HTERT RPE-1 (cell line): ENCODE measurements around the gene DDR1.

Experiments
- in situ Hi-C: fragments of 300-500 bp; cut with MboI; formaldehyde crosslinking; loops from 4 replicates; pipeline ENCODE4 v1.14.3; 2020; ENCODE audit warnings: low sequenced_read_pairs

Gene DDR1

DNA sequence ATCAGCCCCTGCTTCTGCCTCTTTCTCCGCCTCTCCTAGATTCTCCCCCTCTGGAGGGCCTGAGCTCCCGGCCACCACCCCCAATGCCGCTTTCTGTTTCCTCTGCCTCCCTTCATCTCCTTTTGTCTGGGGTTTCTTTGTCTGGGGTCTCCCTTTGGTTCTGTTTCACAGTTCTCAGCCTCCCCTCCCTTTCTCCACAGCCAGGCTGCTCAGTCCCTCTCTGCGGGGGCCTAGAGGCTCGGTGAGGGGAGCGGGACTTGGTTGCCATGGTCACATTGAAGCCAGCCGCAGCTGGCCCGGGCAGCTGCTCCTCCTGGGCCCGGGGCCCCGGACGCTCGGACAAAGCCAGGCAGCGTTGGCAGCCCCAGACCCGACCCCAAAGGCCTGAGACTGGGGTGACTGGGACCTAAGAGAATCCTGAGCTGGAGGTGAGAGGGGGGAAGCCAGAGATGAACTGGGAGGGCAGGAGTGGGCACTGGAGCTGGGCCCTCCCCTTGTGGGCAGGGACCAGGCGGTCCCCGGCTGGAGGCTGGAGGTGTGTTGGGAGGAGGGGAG, 3.5 kb upstream of the DDR1 start:
- in situ Hi-C loops = no loop called here

DNA sequence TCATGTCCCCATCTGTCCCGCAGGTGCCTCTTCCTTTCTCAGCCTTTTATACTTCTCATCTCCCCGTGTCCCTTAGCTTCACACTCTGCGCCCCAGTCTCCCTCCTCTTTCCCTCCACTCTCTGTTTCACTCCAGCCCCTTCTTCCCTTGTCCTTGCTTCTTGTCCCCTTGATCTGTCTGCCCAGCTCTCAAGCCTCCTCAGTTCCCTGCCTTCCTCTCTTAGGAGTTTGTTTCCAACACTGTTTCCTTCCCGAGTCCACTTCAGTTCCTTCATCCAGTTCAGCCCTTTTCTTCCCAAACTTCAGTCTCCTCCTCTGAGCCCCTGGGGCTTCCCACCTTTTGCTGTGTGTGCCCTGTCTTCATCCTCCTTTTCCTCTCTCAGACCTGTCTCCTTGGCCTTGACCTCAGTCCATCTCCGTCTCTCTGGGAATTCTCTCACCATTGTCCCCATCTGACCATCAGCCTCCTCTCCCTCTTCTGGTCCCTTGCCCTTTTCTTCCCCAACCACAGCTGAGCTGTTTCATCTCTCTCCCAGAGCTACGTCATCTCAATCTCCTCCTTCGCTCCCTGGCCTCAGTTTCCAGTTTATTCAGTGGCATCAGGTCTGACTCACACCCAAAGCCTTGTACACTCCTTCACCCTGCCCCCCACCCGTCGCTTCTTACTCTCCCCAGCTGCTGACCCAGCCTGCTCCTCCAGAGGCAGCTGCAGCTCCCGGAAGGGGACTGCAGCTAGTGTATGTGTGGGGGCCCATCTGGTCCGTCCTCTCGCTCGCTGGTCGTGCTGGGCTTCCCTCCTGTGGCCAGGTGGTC, 2.7 kb upstream of the DDR1 start:
- in situ Hi-C loops = no loop called here

DNA sequence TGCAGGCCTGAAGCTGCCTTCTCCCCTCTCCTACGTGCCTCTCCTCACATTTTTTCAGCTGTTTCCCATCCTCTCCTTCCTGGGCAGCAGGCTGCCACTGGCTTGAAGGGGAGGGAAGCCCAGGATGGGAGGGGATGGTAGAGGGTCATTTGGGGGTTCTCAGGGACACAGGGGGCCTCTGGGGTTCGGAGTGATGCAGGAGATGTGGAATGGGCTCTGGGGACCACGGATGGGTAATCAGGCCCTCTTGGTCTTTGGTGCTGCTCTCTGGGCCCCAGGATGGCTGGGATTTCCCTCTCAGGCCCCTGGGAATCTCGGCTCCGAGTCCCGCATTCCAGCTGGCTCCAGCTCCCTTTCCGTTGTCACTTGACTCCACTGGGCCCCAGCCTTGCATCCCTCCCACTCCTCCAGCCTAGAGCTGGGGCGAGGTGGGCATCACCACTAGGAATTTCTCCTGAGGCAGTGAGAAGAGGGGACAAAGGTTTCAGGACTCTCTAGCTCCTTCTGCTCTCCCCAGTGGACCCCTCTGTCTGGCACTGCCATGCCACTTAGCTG, 2.0 kb upstream of the DDR1 start:
- in situ Hi-C loops = no loop called here

DNA sequence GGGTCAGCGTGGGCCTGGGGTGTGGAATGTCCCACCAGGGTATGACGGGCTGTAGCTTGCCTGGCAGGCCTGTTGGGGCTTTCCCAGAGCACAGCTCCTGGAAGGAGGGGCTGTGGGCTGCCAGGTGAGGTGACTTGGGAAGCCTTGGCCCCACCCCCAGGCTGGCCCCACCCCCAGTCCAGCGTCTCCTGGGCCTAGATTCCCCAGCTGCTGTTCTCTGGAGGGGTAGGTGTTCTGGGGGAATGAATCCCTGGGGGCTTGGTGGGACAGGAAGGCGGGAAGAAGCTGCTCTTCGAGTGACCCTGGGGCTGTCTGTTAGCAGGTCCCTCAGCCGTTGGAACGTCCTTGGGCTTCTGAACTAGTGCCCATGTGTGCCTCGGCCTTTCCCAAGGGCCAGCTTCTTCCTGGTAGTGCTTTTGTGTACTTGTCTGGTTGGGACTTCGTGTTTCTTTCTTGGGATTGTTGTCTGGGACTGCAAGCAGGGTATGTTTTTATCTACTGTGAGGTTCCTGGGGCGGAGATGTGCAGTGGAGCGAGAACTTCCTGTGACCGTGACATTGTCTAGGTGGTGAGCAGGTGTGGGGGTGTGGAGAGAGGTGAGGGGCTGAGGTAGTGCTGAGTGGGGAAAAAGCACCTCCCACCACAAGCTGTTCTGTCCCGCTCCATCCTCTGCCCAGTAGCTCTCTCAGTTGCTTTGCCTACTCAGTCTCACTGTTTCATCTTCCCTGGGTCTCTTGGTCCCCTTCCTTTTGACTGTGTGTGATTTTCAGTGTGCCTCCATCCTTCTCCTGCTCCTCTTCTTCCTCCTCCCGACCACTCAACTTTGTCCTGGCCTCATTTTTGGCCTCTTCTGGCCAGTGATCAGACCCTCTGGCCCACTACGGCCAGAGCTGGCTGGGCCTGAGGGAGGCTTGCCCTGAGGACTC, 1.3 kb upstream of the DDR1 start:
- in situ Hi-C loops = no loop called here

DNA sequence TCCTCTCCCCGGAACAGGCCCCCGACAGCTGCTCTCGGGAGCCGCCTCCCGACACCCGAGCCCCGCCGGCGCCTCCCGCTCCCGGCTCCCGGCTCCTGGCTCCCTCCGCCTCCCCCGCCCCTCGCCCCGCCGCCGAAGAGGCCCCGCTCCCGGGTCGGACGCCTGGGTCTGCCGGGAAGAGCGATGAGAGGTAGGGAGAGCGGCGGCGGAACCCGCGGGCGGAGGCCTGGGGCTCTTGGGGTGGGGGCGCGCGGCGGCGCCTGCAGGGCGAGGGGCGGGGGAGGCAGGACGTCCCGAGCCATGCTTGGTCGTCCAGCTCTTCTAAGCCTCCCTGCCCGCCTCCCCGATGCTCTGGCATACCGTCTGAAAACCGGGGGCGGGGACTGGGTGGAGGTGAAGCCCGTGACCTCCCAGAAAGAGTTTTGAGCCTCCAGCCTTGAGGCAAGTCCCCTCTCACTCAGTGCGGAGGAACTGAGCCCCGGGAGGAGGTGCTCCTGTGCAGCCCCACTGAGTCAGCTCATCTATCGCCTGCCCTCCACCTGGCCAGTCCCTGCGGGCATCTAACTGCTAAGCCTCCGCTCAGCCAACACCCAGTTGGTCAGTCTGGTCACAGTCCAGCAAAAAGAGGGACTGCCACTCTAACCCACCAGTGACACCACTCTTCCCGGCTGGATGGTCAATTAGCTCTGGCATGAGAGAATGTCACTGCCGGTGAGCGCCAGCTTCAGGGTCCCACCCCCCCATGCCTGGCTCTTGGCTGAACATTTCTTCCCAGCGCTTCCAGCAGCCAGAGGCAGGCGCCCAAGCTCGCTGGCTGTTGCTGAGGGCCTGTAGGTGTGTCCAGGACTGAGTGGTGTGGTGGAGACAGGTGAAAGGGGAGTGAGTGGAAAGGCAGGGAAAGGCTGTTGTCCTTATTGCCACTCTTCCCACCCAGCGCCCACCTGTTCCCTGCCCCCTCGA, 482 bp downstream of the DDR1 start:
- in situ Hi-C loops = no loop called here

DNA sequence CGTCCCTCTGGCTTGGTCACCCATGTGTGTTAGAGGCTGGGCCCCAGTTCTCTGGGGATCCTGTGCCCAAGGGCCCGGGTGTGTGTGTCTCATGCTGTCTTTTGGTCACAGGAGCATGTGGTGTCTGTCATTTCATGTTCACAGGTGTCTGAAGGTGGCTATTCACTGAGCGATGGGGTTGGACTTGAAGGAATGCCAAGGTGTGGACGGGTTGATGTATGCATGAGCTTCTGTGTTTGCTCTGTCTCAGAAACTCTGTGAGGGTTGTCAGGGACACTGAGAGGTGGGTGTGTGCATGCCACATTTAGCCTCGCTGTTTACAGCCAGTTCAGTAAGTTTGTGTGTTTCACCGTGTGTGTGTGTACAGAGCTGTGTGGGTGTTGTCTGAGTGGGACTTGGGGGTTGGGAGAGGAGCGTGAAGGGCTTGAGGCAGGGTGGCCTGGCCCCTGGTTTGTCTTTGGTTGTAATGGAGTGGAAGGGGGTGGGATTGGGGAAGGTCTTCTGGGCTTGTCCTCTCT, 1.2 kb downstream of the DDR1 start:
- in situ Hi-C loops = no loop called here

DNA sequence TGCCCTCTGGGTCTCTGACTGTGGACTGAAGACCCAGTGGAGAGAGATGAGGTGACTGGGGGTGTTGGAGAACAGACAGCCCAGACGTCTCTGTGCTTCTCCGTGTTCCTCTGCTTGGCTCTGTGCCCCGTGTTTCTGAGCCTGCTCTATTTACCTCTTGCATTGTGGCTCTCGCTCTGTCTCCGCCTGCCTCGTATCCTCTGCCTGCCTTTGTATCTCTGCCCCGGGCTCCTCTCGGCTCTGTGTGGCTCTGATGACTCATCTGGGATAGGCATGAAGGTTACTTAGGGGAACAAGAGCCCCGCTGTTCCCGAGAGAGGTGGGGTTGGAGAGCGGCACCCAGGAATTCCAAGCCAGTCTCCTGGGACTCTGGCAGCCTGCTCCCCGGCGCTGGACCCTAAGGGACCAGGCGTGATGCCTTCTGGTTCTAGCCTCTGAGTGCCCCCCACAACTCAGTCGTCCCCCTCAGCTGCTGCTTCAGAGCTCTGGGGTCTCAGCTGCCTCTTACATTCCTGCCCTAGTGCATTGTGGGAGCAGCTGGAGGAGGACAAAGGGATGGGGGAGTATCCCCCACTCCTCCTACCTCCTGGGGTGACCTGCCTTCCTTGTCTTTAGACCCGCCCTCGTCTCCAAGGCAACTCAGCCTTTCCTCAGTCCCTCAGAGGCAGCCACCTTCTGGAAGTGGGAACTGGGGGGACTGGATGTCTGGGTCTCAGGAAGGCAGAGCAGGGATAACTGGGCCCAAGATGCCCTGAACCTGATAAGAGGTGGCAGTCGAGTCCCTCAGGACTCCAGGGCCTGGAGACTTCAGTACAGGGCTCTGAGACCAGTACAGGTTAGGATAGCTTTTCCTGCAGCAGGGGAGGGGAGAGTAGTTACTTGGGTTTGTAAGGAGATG, 1.9 kb downstream of the DDR1 start:
- in situ Hi-C loops = no loop called here

DNA sequence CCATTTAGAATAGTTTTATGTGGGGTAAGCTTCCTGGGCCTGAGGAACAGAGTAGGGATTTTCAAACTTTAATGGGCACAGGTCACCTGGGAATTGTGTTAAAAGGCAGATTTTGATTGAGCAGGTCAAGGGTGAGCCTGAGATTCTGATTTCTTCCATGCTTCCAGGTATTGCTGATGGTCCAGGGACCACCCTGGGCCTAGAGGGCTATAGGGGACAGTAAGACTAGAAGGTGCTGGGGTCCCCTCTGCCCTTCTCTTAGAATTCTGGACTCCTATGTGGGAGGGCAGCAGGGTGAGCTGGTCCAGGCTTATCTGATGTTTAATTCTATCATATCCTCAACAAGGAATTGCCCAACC, 2.6 kb downstream of the DDR1 start:
- in situ Hi-C loops = no loop called here

DNA sequence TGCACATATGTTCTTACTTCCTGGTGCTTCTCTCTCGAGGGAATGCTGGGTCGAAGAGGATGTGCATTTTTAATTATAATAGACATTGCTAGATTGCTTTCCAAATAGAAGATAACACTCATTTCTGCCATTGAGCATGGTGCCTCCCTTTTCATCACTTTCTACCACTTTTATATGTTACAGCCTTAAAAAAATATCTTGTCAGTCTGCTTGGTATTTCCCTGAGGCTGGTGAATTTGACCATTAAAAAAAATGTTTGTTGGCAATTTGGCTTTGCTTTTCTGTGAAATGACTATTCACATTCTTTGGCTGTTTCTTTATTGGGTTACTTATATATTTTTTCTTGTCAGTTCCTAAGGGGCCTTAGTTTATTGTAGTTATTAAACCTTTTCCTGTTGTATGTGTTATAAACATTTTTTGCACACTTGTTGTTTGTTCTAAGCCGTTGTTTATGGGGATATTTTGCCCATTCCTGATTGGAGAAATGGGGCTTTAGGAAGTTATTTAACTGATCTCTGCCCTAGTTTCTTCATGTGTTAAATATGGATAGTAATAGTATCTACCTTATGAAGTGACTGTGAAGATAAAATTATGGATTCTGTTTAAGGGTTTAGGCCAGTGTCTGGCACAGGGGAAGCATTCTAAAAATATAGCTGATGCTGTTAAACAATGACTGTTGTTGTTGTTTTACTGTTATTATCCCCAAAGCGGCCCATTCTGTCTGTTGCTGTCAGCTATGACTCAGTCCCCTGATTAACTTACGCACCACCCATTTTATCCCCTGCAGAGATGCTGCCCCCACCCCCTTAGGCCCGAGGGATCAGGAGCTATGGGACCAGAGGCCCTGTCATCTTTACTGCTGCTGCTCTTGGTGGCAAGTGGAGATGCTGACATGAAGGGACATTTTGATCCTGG, 3.8 kb downstream of the DDR1 start:
- in situ Hi-C loops = no loop called here

DNA sequence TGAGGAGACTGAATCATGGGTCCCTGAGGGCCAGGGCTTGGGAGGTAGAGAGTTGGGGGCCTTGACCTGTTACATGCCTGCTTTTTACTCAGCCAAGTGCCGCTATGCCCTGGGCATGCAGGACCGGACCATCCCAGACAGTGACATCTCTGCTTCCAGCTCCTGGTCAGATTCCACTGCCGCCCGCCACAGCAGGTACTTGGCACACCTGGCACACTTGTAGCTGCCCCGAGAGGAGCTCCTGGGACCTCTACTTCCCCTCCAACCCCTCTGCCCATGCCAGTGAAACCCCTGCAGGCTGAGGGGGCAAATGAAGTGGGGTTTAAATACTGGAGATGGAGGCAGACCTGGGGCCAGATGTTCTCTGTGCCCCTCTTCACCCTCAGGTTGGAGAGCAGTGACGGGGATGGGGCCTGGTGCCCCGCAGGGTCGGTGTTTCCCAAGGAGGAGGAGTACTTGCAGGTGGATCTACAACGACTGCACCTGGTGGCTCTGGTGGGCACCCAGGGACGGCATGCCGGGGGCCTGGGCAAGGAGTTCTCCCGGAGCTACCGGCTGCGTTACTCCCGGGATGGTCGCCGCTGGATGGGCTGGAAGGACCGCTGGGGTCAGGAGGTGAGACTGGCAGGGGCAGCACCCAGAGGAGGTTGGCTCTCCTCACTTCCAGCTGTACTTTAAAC, 4.6 kb downstream of the DDR1 start:
- in situ Hi-C loops = no loop called here

DNA sequence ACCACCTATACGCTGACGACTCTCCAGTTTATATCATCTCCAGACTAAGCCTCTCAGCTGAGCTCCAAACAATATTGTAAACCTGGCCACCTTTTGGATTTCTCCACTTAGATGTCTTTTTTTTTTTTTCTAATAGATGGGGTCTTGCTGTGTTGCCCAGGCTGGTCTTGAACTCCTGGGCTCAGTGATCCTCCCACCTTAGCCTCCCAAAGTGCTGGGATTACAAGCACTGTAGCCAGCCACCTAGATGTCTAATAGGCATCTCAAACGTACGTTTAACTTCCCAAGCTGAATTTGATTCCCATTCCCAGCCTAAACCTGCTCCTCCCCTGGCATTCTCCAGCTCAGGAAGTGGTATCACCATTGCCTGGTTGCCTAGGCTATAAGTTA, 5.2 kb downstream of the DDR1 start:
- in situ Hi-C loops = no loop called here

DNA sequence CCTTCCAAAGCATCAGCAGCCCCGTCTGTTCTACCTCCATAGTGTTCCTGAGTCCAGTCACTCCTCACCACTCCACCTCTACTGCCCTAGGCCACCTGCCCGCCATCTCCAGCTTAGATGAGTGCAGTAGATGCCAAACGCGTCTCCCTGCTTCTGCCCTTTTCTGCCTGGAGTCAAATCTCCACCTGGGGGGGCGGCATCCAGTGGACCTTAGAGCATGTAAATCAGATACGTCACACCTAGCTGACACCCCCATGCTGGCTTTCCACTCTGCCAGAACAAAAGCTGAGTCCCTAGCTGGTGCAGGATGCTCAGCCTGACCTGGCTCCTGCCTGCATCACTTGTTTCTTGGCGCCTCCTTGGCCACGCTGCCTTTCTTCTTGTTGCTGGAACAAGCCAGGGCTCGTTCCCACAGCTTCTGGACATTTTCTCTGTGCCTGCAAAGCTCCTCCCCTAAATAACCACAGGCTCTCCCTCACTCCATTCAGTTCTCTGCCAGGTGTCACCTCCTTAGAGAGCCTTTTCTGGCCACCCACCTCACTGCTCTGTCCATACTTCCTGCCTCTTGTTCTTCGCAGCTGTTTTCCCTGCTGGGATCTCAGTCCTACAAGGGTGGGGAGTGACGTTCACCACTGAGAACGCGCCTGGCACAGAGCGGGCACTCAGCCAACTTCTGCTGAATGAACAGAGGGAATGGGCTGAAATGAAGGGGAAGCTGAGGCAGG, 5.8 kb downstream of the DDR1 start:
- in situ Hi-C loops = no loop called here

DNA sequence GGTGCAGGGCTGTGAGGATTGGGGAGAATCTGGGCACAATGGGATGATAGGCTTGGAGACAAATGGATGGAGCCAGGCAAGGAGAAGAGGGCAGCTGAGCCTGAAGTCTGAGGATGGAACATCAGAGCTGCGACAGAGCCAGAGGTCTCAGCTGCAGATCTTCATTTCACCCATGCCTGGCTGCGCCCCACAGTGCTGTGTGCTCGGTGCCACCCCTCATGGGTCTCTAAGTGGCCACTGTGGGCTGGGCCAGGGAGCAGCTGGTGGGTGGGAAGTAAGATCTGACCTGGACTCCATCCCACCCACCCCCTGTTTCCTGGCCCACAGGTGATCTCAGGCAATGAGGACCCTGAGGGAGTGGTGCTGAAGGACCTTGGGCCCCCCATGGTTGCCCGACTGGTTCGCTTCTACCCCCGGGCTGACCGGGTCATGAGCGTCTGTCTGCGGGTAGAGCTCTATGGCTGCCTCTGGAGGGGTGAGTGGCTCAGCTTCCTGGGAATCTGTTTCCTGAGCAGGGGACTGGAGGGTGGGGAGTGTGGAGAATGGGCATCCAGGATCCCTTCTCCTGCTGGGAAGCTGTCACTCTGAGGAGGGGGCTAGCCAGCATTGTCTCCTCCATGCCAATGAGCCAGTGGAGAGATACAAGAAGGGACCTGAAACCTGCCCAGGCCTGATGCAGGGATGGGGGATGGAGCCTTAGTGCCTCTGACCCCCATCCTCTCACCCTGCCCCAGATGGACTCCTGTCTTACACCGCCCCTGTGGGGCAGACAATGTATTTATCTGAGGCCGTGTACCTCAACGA, 6.5 kb downstream of the DDR1 start:
- in situ Hi-C loops = no loop called here

DNA sequence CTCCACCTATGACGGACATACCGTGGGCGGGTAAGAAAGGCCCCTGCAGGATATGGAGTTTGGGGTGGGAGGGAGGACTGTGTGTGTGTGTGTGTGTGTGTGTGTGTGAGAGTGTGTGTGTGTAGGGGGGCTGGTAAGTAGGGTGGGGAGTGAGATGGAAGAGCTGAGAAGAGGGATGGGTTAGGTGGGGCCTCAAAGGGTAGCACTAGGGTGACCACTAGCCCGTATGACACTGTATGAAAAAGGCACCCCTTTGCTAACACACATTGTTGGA, 7.1 kb downstream of the DDR1 start:
- in situ Hi-C loops = no loop called here

DNA sequence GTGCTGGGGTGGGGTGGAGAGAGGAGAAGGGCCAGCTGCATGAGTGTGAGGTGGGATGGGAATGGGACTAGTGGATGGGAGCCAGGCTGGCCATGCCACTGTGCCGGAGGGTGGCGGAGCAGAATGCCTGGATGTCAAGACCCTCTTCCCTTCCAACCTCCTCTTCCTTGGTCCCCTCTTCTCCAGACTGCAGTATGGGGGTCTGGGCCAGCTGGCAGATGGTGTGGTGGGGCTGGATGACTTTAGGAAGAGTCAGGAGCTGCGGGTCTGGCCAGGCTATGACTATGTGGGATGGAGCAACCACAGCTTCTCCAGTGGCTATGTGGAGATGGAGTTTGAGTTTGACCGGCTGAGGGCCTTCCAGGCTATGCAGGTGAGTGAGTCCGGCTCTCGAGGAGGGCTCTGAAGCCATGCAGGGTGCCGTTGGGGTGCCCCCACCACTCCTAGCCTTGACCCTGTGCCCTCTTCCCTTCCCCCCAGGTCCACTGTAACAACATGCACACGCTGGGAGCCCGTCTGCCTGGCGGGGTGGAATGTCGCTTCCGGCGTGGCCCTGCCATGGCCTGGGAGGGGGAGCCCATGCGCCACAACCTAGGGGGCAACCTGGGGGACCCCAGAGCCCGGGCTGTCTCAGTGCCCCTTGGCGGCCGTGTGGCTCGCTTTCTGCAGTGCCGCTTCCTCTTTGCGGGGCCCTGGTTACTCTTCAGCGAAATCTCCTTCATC, 7.7 kb downstream of the DDR1 start:
- in situ Hi-C loops = no loop called here
